AG04450 (cell line): ENCODE results near the gene EPN2. TPM values are rescaled to one million over a fixed set of nuclear protein-coding genes. Genes with fewer than 3 reads are reported as not detected.

Experiments used
- CTCF ChIA-PET: fragments of 300-600, 350-600 bp; formaldehyde crosslinking; extraction: SDS; loops from one replicate; lab custom pipeline; 2022; ENCODE audit warnings: antibody characterized with exemption, inconsistent platforms; lab: Charles Lee
- POLR2A ChIA-PET: fragments of 350-600 bp; formaldehyde crosslinking; extraction: SDS; loops from one replicate; lab custom pipeline; 2021; ENCODE audit warnings: antibody characterized with exemption, inconsistent platforms; lab: Yijun Ruan, JAX
- DNase-seq: peaks from one replicate; pipeline ENCODE4 v3.0.0-alpha.2; 2011; ENCODE audit warnings: low read depth, low spot score
- H3K27ac ChIP-seq: one replicate; pipeline ENCODE4 v1.5.1; 2012; ENCODE audit warnings: low read depth, low read length, control low read depth
- H3K27me3 ChIP-seq: one replicate; pipeline ENCODE4 v1.6.0; 2012; ENCODE audit warnings: low read length; ENCODE audit not compliant: control insufficient read depth, insufficient read depth
- H3K4me3 ChIP-seq: 2 replicates; pipeline ENCODE4 v1.5.1; 2011; ENCODE audit warnings: mild to moderate bottlenecking, low read depth, low read length, control low read depth
- H3K9me3 ChIP-seq: 2 replicates; pipeline ENCODE4 v1.5.1; 2012; ENCODE audit warnings: low read length; ENCODE audit not compliant: control insufficient read depth, insufficient read depth
- CTCF ChIP-seq: IDR thresholded peaks from 2 replicates; pipeline ENCODE4 v1.5.1; 2011; ENCODE audit warnings: low read depth, low read length, control low read depth, inconsistent platforms
- polyA plus RNA-seq: library from polyadenylated mRNA; depleted of rRNA; stranded (reverse); fragments of >200 nt; gene quantifications from 2 replicates; pipeline ENCODE4 v1.2.3, GENCODE V29; 2011

Gene EPN2
- polyA plus RNA-seq, 1 experiment: 27.9 TPM

GRCh38 chr17:19318611-19319010 lies 81.4 kb downstream of the EPN2 start:
- Histone ChIP-seq H3K27ac (no peak overlapping the region), H3K9me3 (no peaks in the 10 kb centered on the region), H3K27me3 (no peaks in the 10 kb centered on the region), H3K4me3 (no peak overlapping the region)
- ChIA-PET CTCF (no interaction called here), POLR2A (interaction anchor here (0.7 kb wide), 1 partner anchor 1886 kb away, joined by 7 read pairs; no protein-coding TSS in a partner anchor)
- no peak for TF ChIP-seq CTCF
- no peak for DNase-seq

- Histone ChIP-seq H3K4me3 (no peak overlapping the region), H3K27ac (no peak overlapping the region), H3K27me3 (no peaks in the 10 kb centered on the region), H3K9me3 (no peaks in the 10 kb centered on the region)
- CTCF ChIA-PET: no interaction called here
- DNase-seq: no peak
- POLR2A ChIA-PET: no interaction called here
- no peak for TF ChIP-seq CTCF
Observed at GRCh38 chr17:19319771-19320505, 82.8 kb downstream of the EPN2 start.

GRCh38 chr17:19320876-19321275 lies 83.7 kb downstream of the EPN2 start:
- Histone ChIP-seq H3K4me3 (no peak overlapping the region), H3K27me3 (no peaks in the 10 kb centered on the region), H3K27ac (no peak overlapping the region), H3K9me3 (no peaks in the 10 kb centered on the region)
- ChIA-PET CTCF (no interaction called here), POLR2A (no interaction called here)
- no peak for DNase-seq
- TF ChIP-seq CTCF: no peak

- H3K4me3 ChIP-seq: no peak overlapping the region
- H3K27ac ChIP-seq: no peak overlapping the region
- no peaks in the 10 kb centered on the region for H3K27me3 ChIP-seq
- ChIA-PET POLR2A (interaction anchor here (1.1 kb wide), 1 partner anchor 10 kb away, joined by 4 read pairs; no protein-coding TSS in a partner anchor), CTCF (no interaction called here)
- 0 out of 2 replicates have a peak, but pooled peaks have one; percentile 15 for TF ChIP-seq CTCF
- no peak for DNase-seq
- H3K9me3 ChIP-seq: no peaks in the 10 kb centered on the region
Observed at GRCh38 chr17:19321481-19322128, 84.4 kb downstream of the EPN2 start.

- H3K27me3 ChIP-seq: no peaks in the 10 kb centered on the region
- TF ChIP-seq CTCF: no peak
- DNase-seq: no peak
- ChIA-PET POLR2A (interaction anchor here (1.1 kb wide), 1 partner anchor 10 kb away, joined by 4 read pairs; no protein-coding TSS in a partner anchor), CTCF (no interaction called here)
- H3K9me3 ChIP-seq: no peaks in the 10 kb centered on the region
- H3K4me3 ChIP-seq: no peak overlapping the region
- H3K27ac ChIP-seq: no peak overlapping the region
Observed at GRCh38 chr17:19322129-19322505, 85.0 kb downstream of the EPN2 start.
